Bronchial epithelial cell (primary cell): Measurements from ENCODE around the gene TMEM263. TPM values are rescaled to one million over a fixed set of nuclear protein-coding genes. Genes with fewer than 3 reads are reported as not detected.
A peak's percentile ranks its signal among the peaks of the same experiment; 100 is the strongest.
"Not testable (repeated sequence)": the region's sequence is repeated elsewhere in the genome, so short reads cannot be mapped to it uniquely, and the experiment has no call there.

ENCODE experiments used
- DNase-seq: peaks from one replicate; pipeline ENCODE4 v3.0.0-alpha.2; 2010; ENCODE audit warnings: low read depth
- FAIRE-seq: peaks from 2 replicates; lab custom pipeline; 2011; peaks lifted over from hg19 to GRCh38; lab: Jason Lieb, UNC
- H3K27me3 ChIP-seq: 2 replicates; pipeline ENCODE4 v1.5.1; 2011; ENCODE audit warnings: low read length; ENCODE audit not compliant: control insufficient read depth, insufficient read depth
- H3K36me3 ChIP-seq: 2 replicates; pipeline ENCODE4 v1.5.1; 2011; ENCODE audit warnings: low read length; ENCODE audit not compliant: control insufficient read depth, insufficient read depth
- H3K4me3 ChIP-seq: 2 replicates; pipeline ENCODE4 v1.5.1; 2011; ENCODE audit warnings: mild to moderate bottlenecking, low read depth, low read length, control low read depth
- CTCF ChIP-seq: IDR thresholded peaks from 2 replicates; pipeline ENCODE4 v1.5.1; 2011; ENCODE audit warnings: mild to moderate bottlenecking, moderate library complexity, low read length, control low read depth, inconsistent platforms; ENCODE audit not compliant: insufficient read depth, severe bottlenecking
- total RNA-seq: library from RNA; depleted of rRNA; stranded (reverse); fragments of >200 nt; gene quantifications from 2 replicates; pipeline ENCODE4 v1.2.1, GENCODE V29; 2014

TMEM263 gene
- total RNA-seq, 1 donor from 2014 or later, result 26.6 TPM

DNA sequence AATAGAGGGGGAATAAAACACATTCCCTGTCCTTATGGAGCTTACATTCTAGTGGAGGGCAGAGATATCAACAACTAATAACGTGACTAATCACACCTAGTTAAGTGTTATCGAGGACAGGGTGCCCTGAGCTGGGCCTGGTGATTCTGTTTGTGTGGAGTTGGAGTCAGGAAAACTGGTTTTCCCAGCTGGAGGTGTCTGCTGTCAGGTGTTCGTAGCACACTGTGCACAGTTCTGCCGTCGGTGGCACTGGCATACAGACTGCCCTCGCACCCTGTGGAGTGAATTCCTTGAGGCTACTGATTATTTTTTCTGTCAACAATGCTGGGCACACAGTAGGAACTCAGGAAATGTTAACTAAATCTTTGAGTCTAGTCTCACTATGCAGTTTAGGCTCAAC, 32.1 kb downstream of the TMEM263 start:
- no peak for FAIRE-seq
- TF ChIP-seq CTCF, result no peak

GRCh38 chr12:106994579-106995220, 39.0 kb downstream of the TMEM263 start:
- TF ChIP-seq CTCF, result no peak
- FAIRE-seq (no peak), DNase-seq (no peak)
- no peaks in the 10 kb centered on the region for H3K36me3 ChIP-seq
- no peak overlapping the region for H3K4me3 ChIP-seq
- no peaks in the 10 kb centered on the region for H3K27me3 ChIP-seq

More for the DNA sequence above, 32.1 kb downstream of the TMEM263 start:
- no peak overlapping the region for H3K4me3 ChIP-seq
- H3K27me3 ChIP-seq, result no peaks in the 10 kb centered on the region
- peaks cover 2% of the 10 kb centered on the region for H3K36me3 ChIP-seq
- DNase-seq, result peak; percentile 14

DNA sequence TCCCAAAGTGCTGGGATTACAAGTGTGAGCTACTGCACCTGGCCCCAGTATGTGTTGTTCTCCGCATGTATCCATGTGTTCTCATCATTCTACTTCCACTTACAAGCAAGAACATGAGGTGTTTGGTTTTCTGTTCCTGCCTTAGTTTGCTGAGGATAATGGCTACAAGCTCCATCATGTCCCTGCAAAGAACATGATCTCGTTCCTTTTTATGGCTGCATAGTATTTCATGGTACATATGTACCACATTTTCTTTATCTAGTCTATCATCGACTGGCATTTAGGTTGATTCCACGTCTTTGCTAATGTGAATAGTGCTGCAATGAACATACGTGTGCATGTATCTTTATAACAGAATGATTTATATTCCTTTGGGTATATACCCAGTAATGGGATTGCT, 40.4 kb downstream of the TMEM263 start:
- not testable (repeated sequence) for H3K27me3 ChIP-seq, DNase-seq, H3K4me3 ChIP-seq, H3K36me3 ChIP-seq, FAIRE-seq

DNA sequence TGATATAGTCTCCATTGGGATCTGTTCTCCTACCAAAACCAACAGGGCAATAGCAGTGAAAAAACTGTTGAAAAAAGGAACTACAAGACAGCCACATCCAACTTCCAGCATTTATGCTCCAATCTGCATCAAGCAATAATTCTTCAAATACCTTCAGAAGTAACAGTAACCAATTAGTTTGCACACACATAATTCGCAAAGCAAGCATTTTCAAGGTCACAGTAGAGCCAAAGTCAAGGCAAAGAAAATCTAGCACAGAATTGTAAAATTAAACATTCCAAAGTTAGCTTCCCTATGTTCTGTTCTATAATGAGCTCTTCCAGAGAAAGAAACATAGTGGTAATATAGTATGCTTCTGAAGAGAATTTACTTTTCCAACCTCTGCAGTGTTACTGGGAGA, 42.2 kb downstream of the TMEM263 start:
- FAIRE-seq, result no peak

GRCh38 chr12:106999446-106999845, 43.7 kb downstream of the TMEM263 start:
- no peak for TF ChIP-seq CTCF
- Histone ChIP-seq H3K27me3 (no peaks in the 10 kb centered on the region), H3K36me3 (no peaks in the 10 kb centered on the region), H3K4me3 (no peak overlapping the region)
- FAIRE-seq (peak; percentile 36), DNase-seq (peak; percentile 94)

More for the DNA sequence above, 42.2 kb downstream of the TMEM263 start:
- no peak for TF ChIP-seq CTCF
- Histone ChIP-seq H3K4me3 (no peak overlapping the region), H3K27me3 (no peaks in the 10 kb centered on the region), H3K36me3 (no peaks in the 10 kb centered on the region)
- DNase-seq, result no peak

- H3K4me3 ChIP-seq, H3K36me3 ChIP-seq, DNase-seq, H3K27me3 ChIP-seq, FAIRE-seq: not testable (repeated sequence)
Observed at GRCh38 chr12:107002665-107003064, 47.0 kb downstream of the TMEM263 start.

DNA sequence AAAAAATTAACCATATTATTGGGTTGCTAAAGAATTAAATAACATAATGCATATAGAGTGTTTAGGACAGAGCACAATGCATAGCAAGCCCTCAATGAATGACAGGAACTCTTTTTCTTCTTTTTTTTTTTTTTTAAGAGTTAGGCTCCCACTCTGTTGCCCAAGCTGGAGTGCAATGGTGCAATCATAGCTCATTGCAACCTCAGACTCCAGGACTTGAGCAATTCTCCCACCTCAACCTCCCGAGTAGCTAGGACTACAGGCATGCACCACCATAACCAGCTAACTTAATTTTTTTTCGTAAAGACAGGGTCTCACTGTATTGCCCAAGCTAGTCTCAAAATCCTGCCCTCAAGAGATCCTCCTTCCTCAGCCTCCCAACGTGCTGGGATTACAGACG, 51.7 kb downstream of the TMEM263 start:
- H3K27me3 ChIP-seq, result no peaks in the 10 kb centered on the region
- DNase-seq (no peak), FAIRE-seq (no peak)
- no peaks in the 10 kb centered on the region for H3K36me3 ChIP-seq
- TF ChIP-seq CTCF, result no peak
- H3K4me3 ChIP-seq, result no peak overlapping the region
